GM20000 (cell line): Measurements from ENCODE around the gene GCK.
"Not testable (repeated sequence)": the region's sequence is repeated elsewhere in the genome, so short reads cannot be mapped to it uniquely, and the experiment has no call there.

Source experiments
- DNase-seq: peaks from one replicate; pipeline ENCODE4 v3.0.0; 2012; ENCODE audit warnings: low spot score
- CTCF ChIP-seq: IDR thresholded peaks from 2 replicates; pipeline ENCODE4 v1.5.1; 2012; ENCODE audit warnings: mild to moderate bottlenecking, control low read depth; ENCODE audit errors: extremely low read depth, missing control alignments

The GCK gene

GRCh38 chr7:44176486-44176885 lies 12.8 kb downstream of the GCK start:
- TF ChIP-seq CTCF, result no peak
- DNase-seq, result no peak

GRCh38 chr7:44175730-44176129 lies 13.5 kb downstream of the GCK start:
- no peak for DNase-seq
- no peak for TF ChIP-seq CTCF

GRCh38 chr7:44174694-44174948 lies 14.6 kb downstream of the GCK start:
- not testable (repeated sequence) for DNase-seq

GRCh38 chr7:44173911-44174693 lies 15.1 kb downstream of the GCK start:
- no peak for DNase-seq
- TF ChIP-seq CTCF, result no peak

GRCh38 chr7:44172803-44173424 lies 16.3 kb downstream of the GCK start:
- no peak for TF ChIP-seq CTCF
- no peak for DNase-seq

- no peak for TF ChIP-seq CTCF
These were observed 16.9 kb downstream of the GCK start for GRCh38 chr7:44172352-44172751.

GRCh38 chr7:44171901-44172300 lies 17.3 kb downstream of the GCK start:
- DNase-seq, result not testable (repeated sequence)

More at GRCh38 chr7:44172352-44172751, 16.9 kb downstream of the GCK start:
- no peak for DNase-seq

GRCh38 chr7:44167920-44168319 lies 21.3 kb downstream of the GCK start:
- no peak for DNase-seq
- TF ChIP-seq CTCF, result no peak
